ENCODE results near the gene CCNC. TPM values are rescaled to one million over a fixed set of nuclear protein-coding genes. Genes with fewer than 3 reads are reported as not detected.

The CCNC gene
- total and polyA plus RNA-seq, 2 of the 13 experiments (the other 11 are each of a cell fraction or from before 2014, with no cell fraction given), result 69.6 to 141 TPM

GRCh38 chr6:99568103-99568933 lies at the start of gene CCNC (continued):
- peak; percentile 85 for TF ChIP-seq ELF1 (CRISPR knock-in tag; IDR thresholded peaks at IDR 0.05)
- TF ChIP-seq ZNF564 (CRISPR knock-in tag; IDR thresholded peaks at IDR 0.05), result no peak
- TF ChIP-seq TRIM24 (CRISPR knock-in tag; IDR thresholded peaks at IDR 0.05), result no peak
- no peak for TF ChIP-seq HNRNPUL1 (IDR thresholded peaks at IDR 0.05; ENCODE audit: low read depth, low read length)
- TF ChIP-seq RARA (CRISPR knock-in tag; IDR thresholded peaks at IDR 0.05), result peak; percentile 60
- no peak; the same call in 1 of the 2 replicates for TF ChIP-seq ZNF878 (CRISPR knock-in tag; IDR thresholded peaks at IDR 0.05)
- TF ChIP-seq TMF1 (CRISPR knock-in tag; IDR thresholded peaks at IDR 0.05; ENCODE audit: low read depth), result no peak
- TF ChIP-seq HES4 (CRISPR knock-in tag; IDR thresholded peaks at IDR 0.05; ENCODE audit: borderline replicate concordance), result peak; percentile 84
- peak; percentile 58; the same call in 1 of the 2 replicates for TF ChIP-seq PPARG (CRISPR knock-in tag; conservative IDR thresholded peaks at IDR 0.05)
- no peak for TF ChIP-seq ZBTB39 (CRISPR knock-in tag; IDR thresholded peaks at IDR 0.05)
- no peak; the same call in 1 of the 2 replicates for TF ChIP-seq CSRNP2 (CRISPR knock-in tag; conservative IDR thresholded peaks at IDR 0.05; ENCODE audit: low read depth)
- TF ChIP-seq KLF12 (CRISPR knock-in tag; IDR thresholded peaks at IDR 0.05; ENCODE audit: borderline replicate concordance), result peak; percentile 75; the same call in 1 of the 2 replicates
- TF ChIP-seq TFDP1 (CRISPR knock-in tag; IDR thresholded peaks at IDR 0.05; ENCODE audit: borderline replicate concordance), result peak; percentile 56; the same call in 1 of the 2 replicates
- no peak for TF ChIP-seq SOX6 (IDR thresholded peaks at IDR 0.05)
- peak; percentile 79 for TF ChIP-seq SOX6 (CRISPR knock-in tag; IDR thresholded peaks at IDR 0.05)
- TF ChIP-seq SP5 (CRISPR knock-in tag; IDR thresholded peaks at IDR 0.05; ENCODE audit: borderline replicate concordance, low read depth), result peak; percentile 52; the same call in 1 of the 2 replicates
- no peak; the same call in 1 of the 2 replicates for TF ChIP-seq TRAFD1 (CRISPR knock-in tag; IDR thresholded peaks at IDR 0.05; ENCODE audit: borderline replicate concordance)
- no peak for TF ChIP-seq PAF1 (CRISPR knock-in tag; IDR thresholded peaks at IDR 0.05)
- TF ChIP-seq CBFB (CRISPR knock-in tag; IDR thresholded peaks at IDR 0.05), result peak; percentile 94
- TF ChIP-seq JARID2 (CRISPR knock-in tag; IDR thresholded peaks at IDR 0.05; ENCODE audit: insufficient replicate concordance), result peak; percentile 92
- TF ChIP-seq ARID2 (CRISPR knock-in tag; IDR thresholded peaks at IDR 0.05; ENCODE audit: borderline replicate concordance), result peak; percentile 59; the same call in 1 of the 2 replicates
- TF ChIP-seq ZBTB42 (CRISPR knock-in tag; IDR thresholded peaks at IDR 0.05), result no peak
- TF ChIP-seq ATF5 (CRISPR knock-in tag; IDR thresholded peaks at IDR 0.05; ENCODE audit: low read depth), result no peak
